ENCODE measurements around the gene REEP1.
"Not testable (repeated sequence)": the region's sequence is repeated elsewhere in the genome, so short reads cannot be mapped to it uniquely, and the experiment has no call there.

Gene REEP1

DNA sequence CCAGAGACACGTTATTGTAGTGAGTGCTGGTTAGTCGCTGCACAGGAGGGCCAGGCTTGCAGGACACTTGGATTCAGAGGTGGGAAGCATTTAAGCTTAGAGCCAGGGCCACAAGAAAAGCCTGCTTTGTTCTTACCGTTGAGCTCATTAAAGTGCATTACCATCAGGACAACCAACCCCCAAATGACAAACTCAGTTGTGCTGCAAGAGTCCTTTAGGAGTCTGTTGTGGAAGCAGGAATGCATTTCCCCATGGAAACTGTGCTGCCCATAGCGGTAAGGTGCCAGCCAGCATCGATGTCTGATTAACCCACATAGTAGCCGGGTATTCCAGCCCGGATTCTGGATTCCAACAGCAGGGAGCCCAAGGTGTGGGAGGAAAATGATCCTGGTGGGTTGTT lies 23.4 kb upstream of the REEP1 start:
- H3K27ac Mint-ChIP-seq, result no peak overlapping the region
- no peaks in the 10 kb centered on the region for H3K4me1 Mint-ChIP-seq (ENCODE audit: low read depth)

DNA sequence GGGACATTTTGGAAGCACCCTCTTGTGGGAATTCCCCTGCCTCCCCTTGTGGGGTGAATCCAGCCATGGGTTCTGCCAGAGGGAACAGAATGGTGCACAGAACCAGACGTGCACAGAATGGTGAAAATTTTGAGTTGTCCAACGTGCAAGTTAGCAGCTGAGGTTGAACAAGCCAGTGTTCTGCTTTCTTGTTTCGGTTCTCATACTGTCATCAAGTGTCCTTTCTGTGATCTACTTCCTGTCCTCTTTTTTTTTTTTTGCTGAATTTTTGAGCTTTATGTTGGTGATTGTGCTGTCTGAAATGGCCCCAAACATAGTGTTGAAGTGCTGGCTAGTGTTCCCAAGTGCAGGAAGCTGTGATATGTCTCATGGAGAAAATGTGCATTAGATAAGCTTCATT lies 21.5 kb upstream of the REEP1 start:
- Mint-ChIP-seq H3K27ac (no peak overlapping the region), H3K4me3 (no peak overlapping the region), H3K4me1 (ENCODE audit: low read depth) (no peaks in the 10 kb centered on the region), H3K9me3 (no peaks in the 10 kb centered on the region), H3K27me3 (peaks cover 7% of the 10 kb centered on the region), H3K36me3 (ENCODE audit: low read depth) (no peaks in the 10 kb centered on the region)

More for the DNA sequence above, 23.4 kb upstream of the REEP1 start:
- no peak overlapping the region for H3K4me3 Mint-ChIP-seq
- H3K36me3 Mint-ChIP-seq (ENCODE audit: low read depth), result no peaks in the 10 kb centered on the region
- H3K9me3 Mint-ChIP-seq, result no peaks in the 10 kb centered on the region
- H3K27me3 Mint-ChIP-seq, result peaks cover 7% of the 10 kb centered on the region

DNA sequence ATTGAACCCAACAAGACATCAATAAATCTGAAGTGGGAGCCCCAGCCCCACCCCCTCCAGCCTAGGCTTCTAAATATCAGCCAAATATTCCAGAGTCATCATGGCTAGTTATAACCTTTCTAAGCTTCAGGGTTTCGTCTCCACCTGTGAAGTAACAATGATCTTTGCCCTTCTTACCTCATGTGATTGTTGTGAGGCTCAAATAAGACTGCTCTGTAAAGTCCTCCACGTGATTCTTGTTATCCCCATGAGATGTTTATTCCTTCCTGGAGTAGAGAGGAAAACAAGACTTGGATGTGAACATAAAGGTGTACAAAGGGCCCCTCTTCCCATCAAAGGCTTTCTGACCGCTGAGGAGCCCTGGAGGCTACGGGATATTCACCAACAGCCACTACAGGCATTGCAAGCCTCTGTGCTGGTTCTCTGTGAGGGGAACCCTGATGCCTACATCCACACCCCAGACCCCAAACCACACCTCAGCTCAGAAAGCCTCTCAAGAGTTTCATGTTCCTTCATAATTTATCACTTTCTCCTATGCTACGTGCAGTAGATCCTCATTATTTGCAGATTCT lies 20.1 kb upstream of the REEP1 start:
- H3K27ac Mint-ChIP-seq, result no peak overlapping the region
- no peaks in the 10 kb centered on the region for H3K4me1 Mint-ChIP-seq (ENCODE audit: low read depth)
- H3K4me3 Mint-ChIP-seq, result no peak overlapping the region
- no peaks in the 10 kb centered on the region for H3K36me3 Mint-ChIP-seq (ENCODE audit: low read depth)
- peaks cover 7% of the 10 kb centered on the region for H3K27me3 Mint-ChIP-seq
- no peaks in the 10 kb centered on the region for H3K9me3 Mint-ChIP-seq

- H3K9me3 Mint-ChIP-seq, result no peaks in the 10 kb centered on the region
- H3K4me1 Mint-ChIP-seq (ENCODE audit: low read depth), result no peaks in the 10 kb centered on the region
- H3K36me3 Mint-ChIP-seq (ENCODE audit: low read depth), result no peaks in the 10 kb centered on the region
- H3K4me3 Mint-ChIP-seq, result no peak overlapping the region
- H3K27me3 Mint-ChIP-seq, result peaks cover 7% of the 10 kb centered on the region
- H3K27ac Mint-ChIP-seq, result no peak overlapping the region
Observed at GRCh38 chr2:86352727-86353221, 15.3 kb upstream of the REEP1 start.

GRCh38 chr2:86352137-86352726 lies 14.8 kb upstream of the REEP1 start:
- no peaks in the 10 kb centered on the region for H3K36me3 Mint-ChIP-seq (ENCODE audit: low read depth)
- H3K9me3 Mint-ChIP-seq, result no peaks in the 10 kb centered on the region
- H3K4me3 Mint-ChIP-seq, result no peak overlapping the region
- no peaks in the 10 kb centered on the region for H3K4me1 Mint-ChIP-seq (ENCODE audit: low read depth)
- peaks cover 13% of the 10 kb centered on the region for H3K27me3 Mint-ChIP-seq
- no peak overlapping the region for H3K27ac Mint-ChIP-seq

GRCh38 chr2:86350751-86351150 lies 13.3 kb upstream of the REEP1 start:
- no peak overlapping the region for H3K27ac Mint-ChIP-seq

DNA sequence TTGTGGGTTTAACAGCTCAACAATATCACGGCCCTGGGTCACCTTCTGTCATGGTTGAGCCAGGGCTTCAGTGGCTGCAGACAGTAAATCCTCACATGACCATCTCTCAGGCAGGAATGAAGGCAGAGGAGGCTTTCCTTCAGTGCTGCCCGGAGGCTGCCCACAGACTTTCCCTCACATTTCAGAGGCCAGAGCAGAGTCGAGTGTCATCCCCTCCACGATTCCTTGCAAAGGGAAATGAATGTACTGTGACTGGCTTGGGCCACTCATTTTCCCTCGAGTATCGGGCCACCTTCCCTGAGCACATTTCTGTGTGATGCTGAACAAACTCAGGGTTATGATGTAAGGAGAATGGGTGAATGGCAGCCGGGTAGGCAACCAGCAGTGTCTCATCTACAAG lies 10.0 kb upstream of the REEP1 start:
- no peak overlapping the region for H3K4me3 Mint-ChIP-seq
- peaks cover 32% of the 10 kb centered on the region for H3K27me3 Mint-ChIP-seq
- no peaks in the 10 kb centered on the region for H3K4me1 Mint-ChIP-seq (ENCODE audit: low read depth)
- no peaks in the 10 kb centered on the region for H3K36me3 Mint-ChIP-seq (ENCODE audit: low read depth)
- no peaks in the 10 kb centered on the region for H3K9me3 Mint-ChIP-seq
- no peak overlapping the region for H3K27ac Mint-ChIP-seq

More at GRCh38 chr2:86350751-86351150, 13.3 kb upstream of the REEP1 start:
- Mint-ChIP-seq H3K9me3 (no peaks in the 10 kb centered on the region), H3K36me3 (ENCODE audit: low read depth) (no peaks in the 10 kb centered on the region), H3K4me3 (no peak overlapping the region), H3K4me1 (ENCODE audit: low read depth) (no peaks in the 10 kb centered on the region), H3K27me3 (peaks cover 17% of the 10 kb centered on the region)

DNA sequence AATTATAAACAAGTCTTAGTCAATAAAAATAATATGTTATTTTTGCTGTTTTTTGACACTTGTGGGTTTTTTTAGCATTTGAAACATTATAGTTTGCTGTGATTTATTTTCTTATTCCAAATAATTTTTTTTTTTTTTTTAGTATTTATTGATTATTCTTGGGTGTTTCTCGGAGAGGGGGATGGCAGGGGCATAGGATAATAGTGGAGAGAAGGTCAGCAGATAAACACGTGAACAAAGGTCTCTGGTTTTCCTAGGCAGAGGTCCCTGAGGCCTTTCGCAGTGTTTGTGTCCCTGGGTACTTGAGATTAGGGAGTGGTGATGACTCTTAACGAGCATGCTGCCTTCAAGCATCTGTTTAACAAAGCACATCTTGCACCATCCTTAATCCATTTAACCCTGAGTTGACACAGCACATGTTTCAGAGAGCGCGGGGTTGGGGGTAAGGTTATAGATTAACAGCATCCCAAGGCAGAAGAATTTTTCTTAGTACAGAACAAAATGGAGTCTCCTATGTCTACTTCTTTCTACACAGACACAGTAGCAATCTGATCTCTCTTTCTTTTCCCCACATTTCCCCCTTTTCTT lies 8.5 kb upstream of the REEP1 start:
- not testable (repeated sequence) for H3K36me3 Mint-ChIP-seq (ENCODE audit: low read depth); H3K27ac Mint-ChIP-seq; H3K4me1 Mint-ChIP-seq (ENCODE audit: low read depth); H3K9me3 Mint-ChIP-seq; H3K4me3 Mint-ChIP-seq
- H3K27me3 Mint-ChIP-seq, result peaks cover 40% of the 10 kb centered on the region

GRCh38 chr2:86344404-86344803 lies 7.0 kb upstream of the REEP1 start:
- Mint-ChIP-seq H3K27ac (no peak overlapping the region), H3K36me3 (ENCODE audit: low read depth) (peaks cover 9% of the 10 kb centered on the region), H3K4me3 (no peak overlapping the region), H3K4me1 (ENCODE audit: low read depth) (no peaks in the 10 kb centered on the region), H3K9me3 (peaks cover 10% of the 10 kb centered on the region), H3K27me3 (peaks cover 55% of the 10 kb centered on the region)

DNA sequence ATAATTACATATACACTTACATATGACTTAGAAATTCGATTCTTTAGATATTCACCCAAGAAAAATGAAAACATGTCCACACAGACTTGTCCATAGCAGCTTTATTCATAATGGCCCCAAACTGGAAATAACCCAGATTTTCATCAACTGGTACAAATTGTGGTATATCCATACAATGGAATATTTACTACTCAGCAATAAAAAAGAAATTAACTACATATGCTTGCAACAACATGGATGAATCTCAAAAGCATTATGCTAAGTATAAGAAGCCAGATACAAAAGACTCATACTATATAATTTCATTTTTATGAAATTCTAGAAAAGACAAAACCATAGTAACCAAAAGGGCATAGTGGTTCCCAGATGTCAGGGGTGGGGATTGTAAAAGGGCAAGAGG lies 5.1 kb upstream of the REEP1 start:
- Mint-ChIP-seq H3K4me3 (no peak overlapping the region), H3K4me1 (ENCODE audit: low read depth) (peaks cover 5% of the 10 kb centered on the region), H3K27ac (no peak overlapping the region), H3K36me3 (ENCODE audit: low read depth) (peaks cover 9% of the 10 kb centered on the region), H3K9me3 (peaks cover 10% of the 10 kb centered on the region), H3K27me3 (peaks cover 60% of the 10 kb centered on the region)

GRCh38 chr2:86341470-86341869 lies 4.0 kb upstream of the REEP1 start:
- Mint-ChIP-seq H3K36me3 (ENCODE audit: low read depth) (peaks cover 9% of the 10 kb centered on the region), H3K4me3 (no peak overlapping the region), H3K27me3 (peaks cover 58% of the 10 kb centered on the region), H3K27ac (no peak overlapping the region), H3K4me1 (ENCODE audit: low read depth) (peaks cover 10% of the 10 kb centered on the region), H3K9me3 (peaks cover 10% of the 10 kb centered on the region)

- peaks cover 69% of the 10 kb centered on the region for H3K27me3 Mint-ChIP-seq
- H3K9me3 Mint-ChIP-seq, result peaks cover 10% of the 10 kb centered on the region
- no peak overlapping the region for H3K27ac Mint-ChIP-seq
- H3K4me3 Mint-ChIP-seq, result no peak overlapping the region
- peaks cover 15% of the 10 kb centered on the region for H3K4me1 Mint-ChIP-seq (ENCODE audit: low read depth)
- H3K36me3 Mint-ChIP-seq (ENCODE audit: low read depth), result peaks cover 9% of the 10 kb centered on the region
Observed at GRCh38 chr2:86338778-86339295, 1.4 kb upstream of the REEP1 start.

DNA sequence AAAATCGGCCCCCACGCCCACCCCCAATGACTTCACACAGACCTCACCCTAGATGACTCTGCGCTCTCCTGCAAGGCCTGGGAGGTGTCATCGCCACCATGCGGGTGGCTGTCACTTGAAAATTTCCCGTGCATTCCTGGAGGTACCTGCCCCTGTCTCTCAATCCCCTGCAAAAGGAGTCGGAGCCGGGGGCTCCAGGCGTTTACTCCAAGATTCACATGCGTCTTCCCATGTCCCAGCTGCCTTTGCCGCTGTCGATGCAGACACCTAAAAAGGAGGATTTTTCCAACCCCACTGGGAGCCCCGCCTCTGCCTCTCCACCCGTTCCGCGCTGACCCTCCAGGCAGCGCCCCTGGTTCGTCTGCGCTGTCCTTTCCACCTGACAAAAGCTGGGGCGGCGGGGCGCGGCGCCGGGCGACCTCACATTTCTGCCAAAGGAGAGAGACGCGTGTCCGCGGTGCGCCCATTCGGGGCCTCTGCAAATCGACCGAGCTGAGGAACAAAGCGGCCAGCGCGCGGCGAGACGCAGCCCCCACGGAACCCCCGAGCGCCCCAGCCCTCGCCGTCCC lies 667 bp downstream of the REEP1 start:
- Mint-ChIP-seq H3K27ac (no peak overlapping the region), H3K36me3 (ENCODE audit: low read depth) (peaks cover 9% of the 10 kb centered on the region), H3K9me3 (peaks cover 10% of the 10 kb centered on the region), H3K27me3 (peaks cover 60% of the 10 kb centered on the region), H3K4me1 (ENCODE audit: low read depth) (peaks cover 15% of the 10 kb centered on the region), H3K4me3 (peak overlapping the region; percentile 76)

DNA sequence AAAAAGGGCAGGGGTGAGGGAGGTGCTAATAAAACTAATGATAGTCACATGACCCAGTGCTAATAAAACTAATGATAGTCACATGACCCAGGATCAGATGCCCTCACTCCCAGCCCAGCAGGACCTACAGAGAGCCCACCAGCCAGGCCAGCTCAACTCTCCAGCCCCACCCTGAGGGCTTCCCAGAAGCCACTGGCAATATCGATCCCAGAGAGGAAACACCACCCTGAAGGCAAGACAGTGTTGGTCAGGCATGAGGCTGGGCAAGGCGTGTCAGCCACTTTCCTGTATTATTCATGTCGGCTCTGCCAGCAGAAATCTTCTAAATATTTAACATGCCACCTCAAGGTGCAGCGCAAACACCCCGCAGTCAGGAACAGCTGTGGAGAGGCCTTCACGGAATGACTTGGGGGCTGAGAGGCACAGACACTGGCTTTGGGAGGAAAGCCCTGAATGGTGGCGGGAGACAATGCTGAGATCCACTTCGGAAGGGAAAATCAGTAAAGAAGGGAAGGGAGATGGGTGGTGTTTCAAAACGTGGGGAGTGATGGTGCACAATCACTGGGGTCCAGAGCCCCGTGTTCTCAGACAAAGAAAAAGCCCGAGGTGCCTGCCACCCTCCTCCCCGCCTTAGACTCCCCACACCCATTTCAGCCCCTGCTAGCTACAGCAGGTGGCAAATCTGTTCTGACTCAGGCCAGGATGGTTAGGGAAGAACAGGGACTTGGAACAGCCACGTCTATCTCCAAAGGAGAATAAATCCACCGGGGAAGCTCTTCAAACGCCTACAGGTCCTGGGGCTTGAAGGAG lies 1.4 kb downstream of the REEP1 start:
- no peak overlapping the region for H3K27ac Mint-ChIP-seq
- H3K27me3 Mint-ChIP-seq, result peaks cover 54% of the 10 kb centered on the region
- H3K36me3 Mint-ChIP-seq (ENCODE audit: low read depth), result peaks cover 3% of the 10 kb centered on the region

More for the DNA sequence above, 1.4 kb downstream of the REEP1 start:
- Mint-ChIP-seq H3K4me1 (ENCODE audit: low read depth) (peaks cover 15% of the 10 kb centered on the region), H3K4me3 (peak overlapping the region; percentile 76), H3K9me3 (peaks cover 5% of the 10 kb centered on the region)
